ENCODE measurements around the gene CINP. TPM values are rescaled to one million over a fixed set of nuclear protein-coding genes. Genes with fewer than 3 reads are reported as not detected.

CINP gene
- total RNA-seq, 5 donors from 2014 or later (not counting 1 experiment from before 2014, with no cell fraction given) = 12.9 to 29.9 (median 25.8) TPM

- Histone ChIP-seq H3K27ac (ENCODE audit: low read length) (peak overlapping the region; percentile 92), H3K27me3 (replicated peaks in 1 of 2; ENCODE audit: control insufficient read depth in 2 of 2, extremely low read depth in 1 of 2, insufficient read depth in 2 of 2, low read length in 1 of 2) (no peaks in the 10 kb centered on the region), H3K4me1 (ENCODE audit: control insufficient read depth in 1 of 2, extremely low read depth in 1 of 2, insufficient read depth in 2 of 2, low read length in 2 of 2) (peaks cover 28 to 44% of the 10 kb centered on the region in 2 experiments), H3K4me3 (ENCODE audit: control insufficient read depth in 1 of 2, extremely low read depth in 1 of 2, low read length in 1 of 2) (peak overlapping the region in 1 of 2 donors; percentile 70), H3K9me3 (no peaks in the 10 kb centered on the region), H3K36me3 (ENCODE audit: control insufficient read depth in 2 of 2, extremely low read depth in 1 of 2, insufficient read depth in 1 of 2, low read length in 1 of 2) (peaks cover 0 to 4% of the 10 kb centered on the region in 2 donors)
- H3K27ac Mint-ChIP-seq = peak overlapping the region; percentile 93 to 94
- peaks cover 43 to 59% (median 52%) of the 10 kb centered on the region in 3 donors for H3K4me1 Mint-ChIP-seq
- ChIA-PET POLR2A (interaction anchor here in 1 of 2 donors (0.7 kb wide), 1 partner anchor 355 kb away, joined by 3 read pairs; no protein-coding TSS in a partner anchor), CTCF (interaction anchor here (0.5 to 1.5 kb wide), 4 partner anchors 15 to 361 kb away, joined by 3 to 4 read pairs (median 4); no protein-coding TSS in a partner anchor)
- H3K4me3 Mint-ChIP-seq = peak overlapping the region; percentile 80 to 95 (median 89)
- peaks cover 0 to 2% of the 10 kb centered on the region in 2 donors for H3K27me3 Mint-ChIP-seq
- ATAC-seq (replicated peaks in 1 of 4) (no peak), DNase-seq (no peak)
- H3K36me3 Mint-ChIP-seq = no peaks in the 10 kb centered on the region
- 92% methylated on average over 10 of the region's 17 CpGs for WGBS (ENCODE audit: insufficient coverage)
- H3K9me3 Mint-ChIP-seq = no peaks in the 10 kb centered on the region
These were observed 41.8 kb downstream of the CINP start for GRCh38 chr14:102320671-102321455.

GRCh38 chr14:102320033-102320660 is 42.5 kb downstream of the CINP start:
- Mint-ChIP-seq H3K9me3 (no peaks in the 10 kb centered on the region), H3K27me3 (peaks cover 0 to 2% of the 10 kb centered on the region in 2 donors), H3K4me3 (peak overlapping the region; percentile 80 to 95 (median 89)), H3K36me3 (no peaks in the 10 kb centered on the region), H3K27ac (peak overlapping the region; percentile 93 to 94), H3K4me1 (peaks cover 43 to 61% (median 56%) of the 10 kb centered on the region in 3 donors)
- ChIA-PET POLR2A (interaction anchor here (0.6 kb wide), 2 partner anchors 12 to 163 kb away, joined by 3 to 5 read pairs; no protein-coding TSS in a partner anchor), CTCF (interaction anchor here (0.5 to 1.5 kb wide), 3 partner anchors 14 to 360 kb away, joined by 3 to 4 read pairs (median 3); no protein-coding TSS in a partner anchor)
- Histone ChIP-seq H3K4me1 (ENCODE audit: control insufficient read depth in 1 of 2, extremely low read depth in 1 of 2, insufficient read depth in 2 of 2, low read length in 2 of 2) (peaks cover 28 to 46% of the 10 kb centered on the region in 2 experiments), H3K9me3 (no peaks in the 10 kb centered on the region), H3K4me3 (ENCODE audit: control insufficient read depth in 1 of 2, extremely low read depth in 1 of 2, low read length in 1 of 2) (peak overlapping the region; percentile 70 to 99), H3K27me3 (replicated peaks in 1 of 2; ENCODE audit: control insufficient read depth in 2 of 2, extremely low read depth in 1 of 2, insufficient read depth in 2 of 2, low read length in 1 of 2) (no peaks in the 10 kb centered on the region), H3K27ac (ENCODE audit: low read length) (peak overlapping the region; percentile 92), H3K36me3 (ENCODE audit: control insufficient read depth in 2 of 2, extremely low read depth in 1 of 2, insufficient read depth in 1 of 2, low read length in 1 of 2) (peaks cover 0 to 4% of the 10 kb centered on the region in 2 donors)
- DNase-seq (peak in 33 of 35 experiments; percentile 11 to 69 (median 37)), ATAC-seq (replicated peaks in 1 of 4) (peak; percentile 37 to 43 (median 40))
- 5% methylated on average over 25 of the region's 30 CpGs for WGBS (ENCODE audit: insufficient coverage)

- H3K27me3 ChIP-seq (replicated peaks in 1 of 2; ENCODE audit: control insufficient read depth in 2 of 2, extremely low read depth in 1 of 2, insufficient read depth in 2 of 2, low read length in 1 of 2) = no peaks in the 10 kb centered on the region
- H3K27ac Mint-ChIP-seq = peak within 1 kb of the TSS; percentile 96
- under 1% methylated on average over 64 of the region's 71 CpGs for WGBS (ENCODE audit: insufficient coverage)
These were observed 43.2 kb downstream of the CINP start, which contains the start of gene ZNF839 for GRCh38 chr14:102319351-102320032. TSS of gene ZNF839 (plus strand) at chr14:102319746. CDS start at chr14:102319766, 20 bp downstream.

GRCh38 chr14:102318781-102319276 is 43.9 kb downstream of the CINP start:
- no peaks in the 10 kb centered on the region for H3K9me3 Mint-ChIP-seq
- peak overlapping the region; percentile 95 for H3K27ac ChIP-seq (ENCODE audit: low read length)
- H3K36me3 Mint-ChIP-seq = no peaks in the 10 kb centered on the region
- H3K4me1 Mint-ChIP-seq = peaks cover 52 to 74% (median 70%) of the 10 kb centered on the region in 3 donors
- no peaks in the 10 kb centered on the region for H3K9me3 ChIP-seq
- 100% methylated on average over 3 of the region's 15 CpGs for WGBS (ENCODE audit: insufficient coverage)
- H3K27me3 ChIP-seq (replicated peaks in 1 of 2; ENCODE audit: control insufficient read depth in 2 of 2, extremely low read depth in 1 of 2, insufficient read depth in 2 of 2, low read length in 1 of 2) = no peaks in the 10 kb centered on the region
- ChIA-PET POLR2A (interaction anchor here in 1 of 2 donors (0.6 to 1.6 kb wide), 2 partner anchors 14 to 44 kb away, joined by 6 to 7 read pairs; partner anchors contain the start of genes CINP, MOK and TECPR2), CTCF (interaction anchor here (1.2 to 2.8 kb wide), 2 partner anchors 14 kb away, joined by 3 to 28 read pairs; partner anchors contain the start of gene MOK (in 1 of the 2))
- peak overlapping the region; percentile 96 for H3K27ac Mint-ChIP-seq
- ATAC-seq (replicated peaks in 1 of 4) (no peak), DNase-seq (peak in 1 of 35 experiments; percentile 14)
- H3K27me3 Mint-ChIP-seq = peaks cover 0 to 2% of the 10 kb centered on the region in 2 donors
- peak overlapping the region; percentile 94 to 95 (median 94) for H3K4me3 Mint-ChIP-seq
- H3K36me3 ChIP-seq (ENCODE audit: control insufficient read depth in 2 of 2, extremely low read depth in 1 of 2, insufficient read depth in 1 of 2, low read length in 1 of 2) = peaks cover 0 to 4% of the 10 kb centered on the region in 2 donors
- peaks cover 28 to 53% of the 10 kb centered on the region in 2 experiments for H3K4me1 ChIP-seq (ENCODE audit: control insufficient read depth in 1 of 2, extremely low read depth in 1 of 2, insufficient read depth in 2 of 2, low read length in 2 of 2)
- H3K4me3 ChIP-seq (ENCODE audit: control insufficient read depth in 1 of 2, extremely low read depth in 1 of 2, low read length in 1 of 2) = peak overlapping the region; percentile 86 to 99

More at GRCh38 chr14:102319351-102320032, 43.2 kb downstream of the CINP start, which contains the start of gene ZNF839:
- peak within 1 kb of the TSS; percentile 94 to 95 (median 94) for H3K4me3 Mint-ChIP-seq
- peaks cover 45 to 67% (median 63%) of the 10 kb centered on the region in 3 donors for H3K4me1 Mint-ChIP-seq
- DNase-seq (peak; percentile 85 to 96 (median 91)), ATAC-seq (replicated peaks in 1 of 4) (peak; percentile 71 to 76 (median 74))
- Histone ChIP-seq H3K36me3 (ENCODE audit: control insufficient read depth in 2 of 2, extremely low read depth in 1 of 2, insufficient read depth in 1 of 2, low read length in 1 of 2) (peaks cover 0 to 4% of the 10 kb centered on the region in 2 donors), H3K27ac (ENCODE audit: low read length) (peak within 1 kb of the TSS; percentile 95), H3K9me3 (no peaks in the 10 kb centered on the region), H3K4me1 (ENCODE audit: control insufficient read depth in 1 of 2, extremely low read depth in 1 of 2, insufficient read depth in 2 of 2, low read length in 2 of 2) (peaks cover 28 to 49% of the 10 kb centered on the region in 2 experiments), H3K4me3 (ENCODE audit: control insufficient read depth in 1 of 2, extremely low read depth in 1 of 2, low read length in 1 of 2) (peak within 1 kb of the TSS; percentile 86 to 99)
- no peaks in the 10 kb centered on the region for H3K9me3 Mint-ChIP-seq
- no peaks in the 10 kb centered on the region for H3K36me3 Mint-ChIP-seq
- CTCF ChIA-PET = interaction anchor here (1.2 to 1.5 kb wide), 2 partner anchors 14 to 15 kb away, joined by 3 read pairs; no protein-coding TSS in a partner anchor
- POLR2A ChIA-PET = interaction anchor here (0.6 to 1.6 kb wide), 4 partner anchors 11 to 162 kb away, joined by 3 to 7 read pairs (median 6); partner anchors contain the start of genes CINP (in 1 of the 2), MOK (in 1 of the 2) and TECPR2 (in 1 of the 2)
- H3K27me3 Mint-ChIP-seq = peaks cover 0 to 2% of the 10 kb centered on the region in 2 donors

- CTCF ChIA-PET = interaction anchor here in 1 of 2 donors (2.8 kb wide), 1 partner anchor 13 kb away, joined by 28 read pairs; the partner anchor contains the start of gene MOK
- peaks cover 0 to 2% of the 10 kb centered on the region in 2 donors for H3K27me3 Mint-ChIP-seq
- Histone ChIP-seq H3K4me3 (ENCODE audit: control insufficient read depth in 1 of 2, extremely low read depth in 1 of 2, low read length in 1 of 2) (peak overlapping the region; percentile 55 to 62), H3K4me1 (ENCODE audit: control insufficient read depth in 1 of 2, extremely low read depth in 1 of 2, insufficient read depth in 2 of 2, low read length in 2 of 2) (peaks cover 28 to 58% of the 10 kb centered on the region in 2 experiments), H3K27me3 (replicated peaks in 1 of 2; ENCODE audit: control insufficient read depth in 2 of 2, extremely low read depth in 1 of 2, insufficient read depth in 2 of 2, low read length in 1 of 2) (no peaks in the 10 kb centered on the region), H3K27ac (ENCODE audit: low read length) (peak overlapping the region; percentile 56), H3K36me3 (ENCODE audit: control insufficient read depth in 2 of 2, extremely low read depth in 1 of 2, insufficient read depth in 1 of 2, low read length in 1 of 2) (peaks cover 0 to 4% of the 10 kb centered on the region in 2 donors), H3K9me3 (no peaks in the 10 kb centered on the region)
- POLR2A ChIA-PET = interaction anchor here in 1 of 2 donors (0.7 to 1.6 kb wide), 3 partner anchors 10 to 15 kb away, joined by 3 to 12 read pairs (median 7); partner anchors contain the start of gene MOK
- ATAC-seq (replicated peaks in 1 of 4) (no peak), DNase-seq (peak in 11 of 35 experiments; percentile 7 to 52 (median 26))
- WGBS (ENCODE audit: insufficient coverage) = 83% methylated on average over 9 of the region's 12 CpGs
- peak overlapping the region; percentile 94 to 95 (median 94) for H3K4me3 Mint-ChIP-seq
- H3K27ac Mint-ChIP-seq = peak overlapping the region; percentile 93 to 96
- H3K4me1 Mint-ChIP-seq = peaks cover 55 to 70% (median 68%) of the 10 kb centered on the region in 3 donors
- H3K9me3 Mint-ChIP-seq = no peaks in the 10 kb centered on the region
- no peaks in the 10 kb centered on the region for H3K36me3 Mint-ChIP-seq
These were observed 45.0 kb downstream of the CINP start for GRCh38 chr14:102317564-102318248.

Measured in T-cell (primary cell).